GM11168 (cell line): ENCODE data around the gene KIFC3.
"Not testable (repeated sequence)": the region's sequence is repeated elsewhere in the genome, so short reads cannot be mapped to it uniquely, and the experiment has no call there.

Experiments
- in situ Hi-C: fragments of 300-500 bp; cut with MboI; formaldehyde crosslinking; loops from one replicate; pipeline ENCODE4 v1.12.0; 2022; ENCODE audit warnings: low sequenced_read_pairs; ENCODE audit not compliant: unreplicated experiment

KIFC3 gene, protein sequence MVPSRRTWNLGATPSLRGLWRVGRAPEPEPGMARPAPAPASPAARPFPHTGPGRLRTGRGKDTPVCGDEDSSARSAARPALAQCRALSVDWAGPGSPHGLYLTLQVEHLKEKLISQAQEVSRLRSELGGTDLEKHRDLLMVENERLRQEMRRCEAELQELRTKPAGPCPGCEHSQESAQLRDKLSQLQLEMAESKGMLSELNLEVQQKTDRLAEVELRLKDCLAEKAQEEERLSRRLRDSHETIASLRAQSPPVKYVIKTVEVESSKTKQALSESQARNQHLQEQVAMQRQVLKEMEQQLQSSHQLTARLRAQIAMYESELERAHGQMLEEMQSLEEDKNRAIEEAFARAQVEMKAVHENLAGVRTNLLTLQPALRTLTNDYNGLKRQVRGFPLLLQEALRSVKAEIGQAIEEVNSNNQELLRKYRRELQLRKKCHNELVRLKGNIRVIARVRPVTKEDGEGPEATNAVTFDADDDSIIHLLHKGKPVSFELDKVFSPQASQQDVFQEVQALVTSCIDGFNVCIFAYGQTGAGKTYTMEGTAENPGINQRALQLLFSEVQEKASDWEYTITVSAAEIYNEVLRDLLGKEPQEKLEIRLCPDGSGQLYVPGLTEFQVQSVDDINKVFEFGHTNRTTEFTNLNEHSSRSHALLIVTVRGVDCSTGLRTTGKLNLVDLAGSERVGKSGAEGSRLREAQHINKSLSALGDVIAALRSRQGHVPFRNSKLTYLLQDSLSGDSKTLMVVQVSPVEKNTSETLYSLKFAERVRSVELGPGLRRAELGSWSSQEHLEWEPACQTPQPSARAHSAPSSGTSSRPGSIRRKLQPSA

DNA sequence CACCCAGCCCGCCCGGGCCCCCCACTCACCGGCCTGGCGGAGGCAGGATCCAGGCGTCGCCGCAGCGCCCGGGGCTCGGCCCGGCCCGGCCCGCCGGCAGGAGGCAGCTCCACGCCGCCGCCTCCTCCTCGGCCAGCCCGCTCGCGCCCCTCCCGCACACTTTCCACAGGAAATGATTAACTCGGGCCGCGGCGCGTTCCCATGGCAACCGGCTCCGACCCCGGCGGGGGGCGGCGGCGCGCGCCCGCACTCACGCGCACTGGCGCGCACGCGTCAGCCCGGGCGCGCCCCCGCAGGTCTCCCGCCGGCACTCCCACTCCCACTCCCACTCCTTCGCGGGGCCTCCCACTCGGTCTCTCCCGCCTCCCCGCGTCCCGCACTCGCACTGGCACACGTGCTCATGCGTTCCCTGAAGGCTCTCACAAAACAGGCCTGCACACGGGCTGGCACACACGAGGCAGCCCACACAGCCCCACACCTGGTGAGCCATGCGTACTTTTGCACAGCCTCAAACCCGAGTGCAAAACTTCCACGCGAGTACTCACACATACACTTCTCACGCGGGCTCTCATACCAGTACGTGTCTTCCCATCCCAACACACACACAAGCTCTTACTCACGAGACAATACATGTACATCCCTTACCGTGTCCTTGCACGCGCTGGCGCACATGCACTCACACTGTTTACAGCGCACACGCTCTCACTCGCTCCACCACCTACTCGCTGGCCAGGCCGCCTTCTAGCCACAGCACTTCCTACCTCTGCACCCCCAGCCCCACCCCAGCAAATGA is at the start of gene KIFC3:
Gene KIFC3 (minus strand): TSS at position 151 of the 793 bp plus-strand sequence. CDS start 4,248 bp downstream, outside the sequence.
- in situ Hi-C loops, result no loop called here

DNA sequence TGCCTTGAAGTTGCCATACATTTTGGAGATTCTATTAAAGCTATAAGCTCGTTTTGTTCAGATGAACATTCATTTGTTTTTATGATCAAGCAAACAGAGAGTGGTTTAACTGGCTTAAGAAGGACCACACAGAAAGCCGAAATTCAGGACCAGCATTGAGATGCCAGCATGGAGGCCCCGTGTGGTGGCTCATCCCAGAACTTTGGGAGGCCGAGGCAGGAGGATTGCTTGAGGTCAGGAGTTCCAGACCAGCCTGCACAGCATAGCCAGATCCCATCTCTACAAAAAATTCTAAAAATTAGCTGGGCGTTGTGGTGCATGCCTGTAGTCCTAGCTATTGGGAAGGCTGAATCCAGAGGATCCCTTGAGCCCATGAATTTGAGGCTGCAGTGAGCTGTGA is 45.9 kb upstream of the KIFC3 start:
- in situ Hi-C loops, result no loop called here

DNA sequence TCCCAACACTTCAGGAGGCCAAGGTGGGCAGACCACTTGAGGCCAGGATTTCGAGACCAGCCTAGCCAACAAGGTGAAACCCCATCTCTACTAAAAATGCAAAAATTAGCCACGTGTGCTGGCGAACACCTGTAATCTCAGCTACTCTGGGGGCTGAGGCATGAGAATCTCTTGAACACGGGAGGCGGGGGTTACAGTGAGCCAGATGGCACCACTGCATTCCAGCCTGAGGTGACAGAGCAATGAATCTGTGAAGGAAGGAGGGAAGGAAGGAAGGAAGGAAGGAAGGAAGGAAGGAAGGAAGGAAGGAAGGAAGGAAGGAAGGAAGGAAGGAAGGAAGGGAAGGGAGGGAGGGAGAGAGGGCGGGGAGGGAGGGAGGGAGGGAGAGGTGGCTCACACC is 44.6 kb upstream of the KIFC3 start:
- in situ Hi-C loops, result not testable (repeated sequence)

DNA sequence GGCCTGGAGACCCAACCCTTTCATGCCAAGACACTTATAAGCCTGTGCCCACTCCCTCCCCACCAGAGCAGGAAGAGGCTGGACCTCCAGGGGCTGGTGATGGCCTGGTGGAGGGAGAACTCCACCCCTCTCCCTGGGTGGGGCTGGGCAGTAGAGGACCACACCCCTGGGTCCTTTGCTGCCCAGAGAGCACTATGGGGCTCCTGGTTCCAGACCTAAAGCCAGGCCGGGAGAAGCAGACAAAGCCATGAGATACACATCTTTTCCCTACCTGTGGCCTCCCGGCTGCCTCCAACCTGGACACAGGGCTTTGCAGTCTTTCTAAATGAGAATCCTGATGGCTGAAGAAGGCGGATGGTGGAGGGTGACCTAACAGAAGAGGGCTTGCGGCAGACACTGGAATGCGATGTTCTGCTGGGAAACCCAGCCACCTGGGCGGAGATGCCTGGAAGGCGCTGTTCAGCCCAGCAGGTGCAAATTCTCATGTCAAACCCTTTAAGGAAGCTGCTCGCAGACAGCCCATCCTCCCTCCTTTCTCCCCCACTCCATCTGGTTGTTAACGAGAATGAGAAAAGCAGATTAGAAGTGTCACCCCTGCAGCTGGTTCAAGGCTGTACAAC is 43.9 kb upstream of the KIFC3 start:
- in situ Hi-C loops, result no loop called here

DNA sequence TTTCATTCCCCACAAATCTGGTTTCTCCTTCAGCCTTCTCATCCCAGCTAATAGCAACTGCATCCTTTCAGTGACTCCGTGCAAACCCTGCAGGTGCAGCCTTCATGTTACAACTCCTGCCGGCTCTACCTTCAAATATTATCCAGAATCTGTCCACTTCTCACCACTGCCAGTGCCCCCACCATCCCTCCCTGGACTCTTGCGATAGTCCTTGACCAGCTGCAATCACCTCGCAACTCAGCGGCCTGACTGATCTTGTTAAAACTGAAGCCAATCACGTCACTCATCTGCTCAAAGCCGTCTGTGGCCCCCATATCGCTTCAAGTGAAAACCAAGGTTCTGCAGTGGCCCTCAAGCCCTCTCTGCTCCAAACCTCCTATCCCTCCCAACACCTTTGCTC is 42.8 kb upstream of the KIFC3 start:
- in situ Hi-C loops, result no loop called here

DNA sequence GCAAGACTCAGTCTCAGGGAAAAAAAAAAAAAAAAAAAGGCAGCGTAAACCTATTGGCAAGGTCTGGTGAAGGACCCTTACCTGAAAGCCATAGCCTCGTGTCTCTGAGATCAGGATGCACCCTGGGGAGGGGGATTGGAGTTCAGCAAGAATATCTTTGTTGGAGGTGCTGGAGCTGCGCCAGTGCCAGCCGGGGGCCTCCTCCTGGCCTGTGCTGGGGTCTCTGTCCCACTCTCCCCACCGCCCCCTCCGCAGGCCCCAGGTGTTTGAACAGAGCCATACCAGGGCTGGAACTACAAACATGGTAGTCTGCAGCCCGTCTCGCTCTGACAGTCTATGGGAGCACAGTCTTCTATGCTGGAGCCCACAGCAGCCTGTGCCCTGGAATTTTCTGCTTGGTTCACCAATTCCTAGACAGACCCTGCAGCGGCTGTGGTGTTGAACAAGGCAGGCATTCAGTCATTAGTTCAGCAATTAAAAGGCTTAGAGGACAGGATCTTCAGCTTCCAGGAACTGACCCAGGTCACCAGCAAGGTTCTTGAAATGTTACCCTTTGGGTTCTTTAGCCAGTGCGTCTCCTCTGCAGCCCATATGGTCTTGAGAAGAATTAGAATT is 42.2 kb upstream of the KIFC3 start:
- in situ Hi-C loops, result no loop called here

DNA sequence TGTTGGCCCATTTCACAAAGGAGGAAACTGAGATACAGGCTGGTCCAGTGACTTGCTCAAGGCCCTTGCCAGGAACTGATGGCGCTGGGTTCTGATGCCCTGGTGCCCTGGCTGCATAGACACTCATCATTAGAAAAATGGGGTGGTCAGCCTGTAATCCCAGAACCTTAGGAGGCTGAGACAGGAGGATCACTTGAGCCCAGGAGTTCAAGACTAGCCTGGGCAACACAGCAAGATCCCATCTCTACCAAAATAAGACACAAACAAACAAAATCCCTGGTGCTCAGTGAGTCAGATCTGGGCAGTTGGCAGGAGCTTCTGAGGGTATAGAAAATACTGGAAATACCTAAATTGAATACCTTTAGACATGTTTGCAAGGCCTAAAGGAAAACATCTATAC is 41.1 kb upstream of the KIFC3 start:
- in situ Hi-C loops, result no loop called here

DNA sequence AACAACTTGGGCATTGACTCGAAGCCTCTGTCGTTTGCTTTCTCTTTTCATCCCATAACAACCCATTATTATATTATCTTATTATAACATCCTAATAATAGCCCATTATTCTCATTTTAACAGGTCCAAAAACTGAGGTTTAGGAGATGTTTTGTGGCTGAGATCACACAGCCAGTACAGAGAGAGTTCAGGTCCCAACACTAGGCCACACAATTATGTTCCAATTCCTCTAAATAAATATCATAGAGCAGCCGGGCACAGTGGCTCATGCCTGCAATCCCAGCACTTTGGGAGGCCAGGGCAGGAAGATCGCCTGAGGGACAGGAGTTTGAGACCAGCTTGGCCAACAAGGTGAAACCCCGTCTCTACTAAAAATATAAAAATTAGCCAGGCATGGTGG is 40.3 kb upstream of the KIFC3 start:
- in situ Hi-C loops, result no loop called here

DNA sequence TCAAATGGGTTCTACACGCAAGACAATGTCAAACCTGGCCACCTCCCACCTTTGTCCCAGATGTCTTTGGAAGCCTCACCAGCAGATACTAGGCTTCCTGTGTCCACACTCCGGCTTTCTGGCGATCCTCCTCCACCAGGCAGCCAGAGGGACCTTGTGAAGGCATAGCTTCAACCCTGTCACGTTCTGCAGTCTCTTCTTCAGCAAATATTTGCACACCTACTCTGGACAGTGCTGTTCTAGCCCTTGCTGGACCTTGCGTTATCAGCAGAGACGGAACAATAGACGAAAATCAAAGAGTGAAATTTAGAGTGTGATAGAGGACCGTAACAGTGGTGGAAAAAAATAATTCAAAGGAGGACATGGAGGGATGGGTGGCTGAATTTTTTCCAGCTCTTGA is 38.5 kb upstream of the KIFC3 start:
- in situ Hi-C loops, result no loop called here

DNA sequence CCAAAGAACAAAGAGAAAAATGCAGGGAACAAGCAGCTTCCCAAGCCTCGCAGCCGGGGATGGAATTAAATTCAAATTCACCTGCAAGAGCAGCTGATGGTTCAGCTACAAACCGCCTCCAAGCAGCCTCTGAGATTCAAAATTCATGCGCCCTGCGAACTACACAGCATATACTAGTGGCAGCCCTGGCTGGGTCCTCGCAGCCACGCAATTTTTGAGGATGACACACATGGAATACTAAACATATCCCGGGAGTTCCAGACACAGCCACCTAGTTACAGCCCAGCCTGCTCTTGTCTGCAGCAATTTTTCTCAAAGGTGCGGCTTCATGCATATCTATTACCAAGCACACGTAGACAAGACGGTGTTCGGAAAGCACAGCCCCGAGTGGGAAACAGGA is 35.9 kb upstream of the KIFC3 start:
- in situ Hi-C loops, result no loop called here

DNA sequence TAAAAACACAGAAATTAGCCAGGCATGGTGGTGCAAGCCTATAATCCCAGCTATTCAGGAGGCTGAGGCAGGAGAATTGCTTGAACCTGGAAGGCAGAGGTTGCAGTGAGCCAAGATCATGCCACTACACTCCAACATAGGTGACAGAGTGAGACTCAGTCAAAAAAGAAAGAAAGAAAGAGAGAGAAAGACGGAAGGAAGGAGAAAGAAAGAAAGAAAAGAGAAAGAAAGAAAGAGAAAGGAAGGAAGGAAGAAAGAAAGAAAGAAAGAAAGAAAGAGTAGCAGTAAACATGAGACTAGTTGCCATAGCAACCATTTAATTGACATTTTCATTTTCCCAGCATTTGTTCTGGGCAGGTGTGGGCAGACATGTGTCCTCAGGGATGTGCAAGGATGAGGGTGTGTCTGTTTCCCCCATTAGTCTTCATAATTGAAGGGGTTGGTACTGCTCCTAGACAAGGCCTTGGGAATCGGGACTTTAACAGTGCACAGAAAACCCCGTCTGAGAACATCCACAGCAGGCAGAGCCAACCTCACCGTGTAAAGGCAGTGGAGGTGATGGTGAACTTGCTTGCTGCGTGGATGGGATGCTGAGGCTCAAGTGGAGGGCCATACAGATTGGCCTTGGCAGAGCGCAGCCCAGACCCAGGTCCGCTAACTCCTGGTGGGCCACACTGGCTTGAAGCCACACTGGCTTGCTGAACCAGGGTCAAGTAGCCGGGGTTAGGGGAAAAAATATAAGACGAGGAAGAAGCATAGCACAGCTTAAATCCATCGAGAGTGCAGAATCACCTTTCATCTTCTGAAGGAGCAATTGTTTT is 35.2 kb upstream of the KIFC3 start:
- in situ Hi-C loops, result no loop called here

DNA sequence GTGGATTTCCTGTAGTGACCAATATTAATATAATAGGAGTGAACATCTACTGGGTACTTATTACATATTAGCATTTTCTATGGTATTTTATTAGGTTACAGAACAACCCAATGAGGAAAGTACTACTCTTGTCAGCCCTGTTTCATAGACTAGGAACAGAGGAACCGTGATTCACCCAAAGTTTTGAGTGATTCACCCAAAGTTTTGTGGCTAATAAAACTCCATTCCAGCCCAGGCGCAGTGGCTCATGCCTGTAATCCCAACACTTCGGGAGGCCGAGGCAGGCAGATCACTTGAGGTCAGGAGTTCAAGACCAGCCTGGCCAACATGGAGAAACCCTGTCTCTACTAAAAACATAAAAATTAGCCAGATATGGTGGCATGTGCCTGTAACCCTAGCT is 33.1 kb upstream of the KIFC3 start:
- in situ Hi-C loops, result not testable (repeated sequence)

DNA sequence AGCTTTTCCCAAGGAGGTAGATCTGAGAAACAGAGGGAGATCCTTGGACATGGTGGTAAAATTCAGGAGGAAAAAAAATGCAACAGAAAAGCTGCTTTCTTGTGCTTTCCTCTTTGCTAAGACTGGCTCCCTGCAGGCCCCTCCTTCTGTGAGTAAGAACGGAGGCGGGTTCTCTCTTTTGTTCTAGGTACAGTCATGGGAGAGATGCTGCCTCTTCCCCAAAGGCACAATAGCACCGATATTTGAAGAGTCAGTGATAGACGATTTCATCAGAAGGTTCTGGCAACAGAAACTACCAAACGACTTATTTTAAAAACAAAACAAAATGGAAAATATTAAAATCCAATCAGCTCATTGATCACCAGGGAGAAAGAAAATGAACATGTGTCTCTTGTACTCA is 32.6 kb upstream of the KIFC3 start:
- in situ Hi-C loops, result no loop called here

DNA sequence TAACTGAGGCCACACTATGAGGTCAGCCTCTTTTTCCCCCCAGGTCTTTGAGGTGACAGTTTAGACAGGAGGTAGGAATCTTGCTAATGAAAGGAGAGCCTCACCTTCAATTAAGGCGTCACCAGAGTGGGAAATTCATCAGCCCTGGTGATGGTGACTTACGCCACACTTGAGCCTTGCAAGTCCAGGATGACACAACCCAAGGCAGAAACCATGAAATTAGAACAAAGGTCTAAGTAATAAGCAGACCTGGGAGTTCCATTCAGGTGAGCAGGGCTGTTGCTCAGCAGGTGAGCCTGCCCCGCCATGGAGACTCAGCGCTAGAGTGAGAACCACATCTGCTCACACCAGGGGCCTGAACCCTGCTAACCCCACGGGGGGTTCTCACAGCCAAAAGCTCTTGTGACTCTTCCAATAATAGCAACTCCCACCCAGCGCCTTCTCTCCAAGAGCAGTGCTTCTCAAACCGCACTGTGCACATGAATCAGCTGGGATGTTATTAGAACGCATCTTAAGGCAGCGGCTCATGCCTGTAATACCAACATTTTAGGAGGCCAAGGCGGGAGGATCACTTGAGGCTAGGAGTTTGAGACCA is 28.7 kb upstream of the KIFC3 start:
- in situ Hi-C loops, result no loop called here

DNA sequence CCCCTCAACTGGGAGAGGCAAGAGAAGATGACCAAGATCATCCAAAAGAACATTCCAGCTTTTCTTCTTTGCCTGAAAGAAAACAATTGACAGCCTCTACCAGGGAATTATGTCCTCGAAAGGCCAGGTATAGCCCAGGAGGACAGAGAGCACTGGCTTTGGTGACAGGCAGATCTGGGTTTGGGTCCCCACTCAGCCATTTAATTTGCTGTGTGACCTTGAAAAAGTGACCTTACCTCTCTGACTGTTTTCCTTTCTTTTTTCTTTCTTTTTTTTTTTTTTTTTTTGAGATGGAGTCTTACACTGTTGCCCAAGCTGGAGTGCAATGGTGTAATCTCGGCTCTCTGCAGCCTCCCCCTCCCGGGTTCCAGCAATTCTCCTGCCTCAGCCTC is 27.7 kb upstream of the KIFC3 start:
- in situ Hi-C loops, result no loop called here

DNA sequence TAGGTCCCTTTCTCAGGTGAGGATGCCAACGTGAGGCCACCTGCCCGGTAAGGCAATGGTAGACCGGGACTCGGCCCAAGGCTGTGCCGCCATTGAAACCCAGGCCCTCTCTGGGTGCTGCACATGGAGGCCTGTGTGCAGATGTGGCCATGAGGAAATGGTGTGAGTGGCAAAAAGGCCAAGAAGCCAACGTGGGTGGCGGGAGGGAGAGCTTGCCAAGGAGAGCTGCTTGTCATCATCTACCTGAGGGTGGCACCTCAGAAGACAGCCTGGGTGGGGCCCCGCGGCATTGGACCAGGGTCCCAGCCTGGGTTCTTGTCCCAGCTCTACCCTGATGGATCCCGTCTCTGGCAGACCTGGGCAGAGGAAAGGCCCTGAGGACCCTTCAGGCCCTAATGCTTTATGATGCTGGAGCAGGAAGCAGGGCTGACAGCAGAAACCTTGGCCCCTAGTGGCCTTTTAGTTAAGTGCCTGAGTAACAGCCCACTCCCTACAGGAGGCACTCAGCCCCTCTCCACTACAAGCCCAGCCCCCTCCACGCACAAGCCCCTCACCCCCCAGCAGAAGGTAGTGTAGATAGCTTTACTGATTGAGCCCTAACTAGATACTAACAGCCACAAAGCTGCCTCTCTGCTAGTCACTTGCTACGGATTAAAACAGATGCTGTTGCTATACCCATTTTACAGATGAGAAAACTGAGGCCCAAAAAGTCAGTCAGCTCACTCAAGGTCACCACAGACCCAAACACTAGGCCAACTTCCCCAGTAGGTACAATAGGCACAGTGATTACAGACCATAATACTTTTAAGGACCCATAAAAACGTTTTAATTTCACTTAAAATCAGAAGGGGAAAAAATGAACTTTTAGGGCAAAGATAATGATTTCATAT is 26.2 kb upstream of the KIFC3 start:
- in situ Hi-C loops, result no loop called here

DNA sequence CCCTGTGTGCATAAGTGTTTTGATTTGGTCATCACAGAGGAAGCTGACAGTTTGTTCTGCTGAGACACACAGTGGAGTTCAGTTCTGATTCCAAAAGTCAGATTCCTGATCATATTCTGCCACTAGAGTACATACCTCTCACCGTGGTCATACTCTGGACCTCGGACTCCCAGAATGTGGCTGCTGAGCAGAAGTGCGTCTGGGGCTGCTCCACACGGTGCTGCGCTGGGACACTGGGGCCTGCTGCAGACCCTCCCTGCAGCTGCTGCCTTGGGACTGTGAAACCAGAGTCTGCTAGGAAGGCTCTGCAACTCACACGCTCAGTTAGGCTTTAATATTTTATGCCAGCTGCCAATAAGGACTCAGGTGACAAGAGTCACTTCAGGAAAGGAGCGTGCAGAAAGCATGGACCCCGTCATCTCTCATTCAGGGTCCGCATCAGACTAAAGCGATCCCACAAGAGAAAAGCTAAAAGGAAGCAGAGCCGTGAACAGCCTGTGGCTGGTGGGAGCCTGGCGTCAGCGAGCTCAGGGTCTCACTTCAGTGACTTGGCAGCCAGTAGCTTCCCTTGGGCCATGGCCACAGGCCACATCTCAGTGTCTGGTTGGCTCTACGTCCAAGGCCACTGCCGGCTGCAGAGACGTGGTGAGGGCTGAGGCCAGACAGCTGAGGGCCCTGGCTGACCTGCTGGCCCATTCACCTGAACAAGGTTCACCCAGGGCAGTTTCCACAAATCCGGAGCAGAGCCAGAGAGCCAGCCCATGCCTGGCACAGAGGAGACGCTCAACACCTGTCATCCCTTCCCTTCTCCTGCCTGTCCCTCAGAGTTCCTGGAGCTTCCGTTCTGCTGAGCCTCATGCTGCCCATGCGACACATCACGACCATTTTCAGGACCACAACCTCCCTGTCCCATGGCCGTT is 24.7 kb upstream of the KIFC3 start:
- in situ Hi-C loops, result no loop called here
